ENCODE data around the gene MINPP1.

Gene MINPP1

GRCh38 chr10:87578842-87579401, 74.2 kb downstream of the MINPP1 start:
- H3K4me3 ChIP-seq (ENCODE audit: low read length) = no peak overlapping the region
- no peak for DNase-seq (ENCODE audit: low read depth)
- TF ChIP-seq CTCF (conservative IDR thresholded peaks at IDR 0.05; ENCODE audit: low read depth, low read length) = no peak

GRCh38 chr10:87579563-87579962, 74.9 kb downstream of the MINPP1 start:
- TF ChIP-seq CTCF (conservative IDR thresholded peaks at IDR 0.05; ENCODE audit: low read depth, low read length) = no peak
- no peak for DNase-seq (ENCODE audit: low read depth)
- no peak overlapping the region for H3K4me3 ChIP-seq (ENCODE audit: low read length)

- no peak for TF ChIP-seq CTCF (conservative IDR thresholded peaks at IDR 0.05; ENCODE audit: low read depth, low read length)
- DNase-seq (ENCODE audit: low read depth) = no peak
Observed at GRCh38 chr10:87580016-87580415, 75.3 kb downstream of the MINPP1 start.

GRCh38 chr10:87585565-87586514, 81.1 kb downstream of the MINPP1 start:
- no peak for TF ChIP-seq CTCF (conservative IDR thresholded peaks at IDR 0.05; ENCODE audit: low read depth, low read length)
- DNase-seq (ENCODE audit: low read depth) = peak; percentile 85
- H3K4me3 ChIP-seq (ENCODE audit: low read length) = no peak overlapping the region

More at GRCh38 chr10:87580016-87580415, 75.3 kb downstream of the MINPP1 start:
- no peak overlapping the region for H3K4me3 ChIP-seq (ENCODE audit: low read length)

GRCh38 chr10:87589645-87590051, 85.0 kb downstream of the MINPP1 start:
- H3K4me3 ChIP-seq (ENCODE audit: low read length) = no peak overlapping the region
- TF ChIP-seq CTCF (conservative IDR thresholded peaks at IDR 0.05; ENCODE audit: low read depth, low read length) = no peak
- no peak for DNase-seq (ENCODE audit: low read depth)

- no peak for DNase-seq (ENCODE audit: low read depth)
- no peak for TF ChIP-seq CTCF (conservative IDR thresholded peaks at IDR 0.05; ENCODE audit: low read depth, low read length)
- no peak overlapping the region for H3K4me3 ChIP-seq (ENCODE audit: low read length)
Observed at GRCh38 chr10:87590705-87591588, 86.3 kb downstream of the MINPP1 start.

Measured in retinal pigment epithelial cell (primary cell).